T-helper 2 cell treated with Interferon-gamma antibody and Interleukin-4, amounts not matched to agents 100 ng/mL and 5 ng/mL, for 36 hours (primary cell): Measurements from ENCODE around the gene SCOC. TPM values are rescaled to one million over a fixed set of nuclear protein-coding genes. Genes with fewer than 3 reads are reported as not detected.

ENCODE experiments used
- intact Hi-C: fragments of 100-400 bp; cut with micrococcal nuclease; formaldehyde crosslinking; loops from one replicate; pipeline ENCODE4 v1.15.1; 2023
- total RNA-seq: library from RNA; stranded (reverse); gene quantifications from 2 replicates; pipeline ENCODE4 v1.2.3, GENCODE V29; 2022

Gene SCOC
- 21.5 and 23.0 TPM in 2 replicates for total RNA-seq

GRCh38 chr4:140373328-140374129, at the start of gene SCOC:
TSS of gene SCOC (plus strand) at chr4:140373646. CDS start at chr4:140379171, 5,525 bp downstream.
- intact Hi-C loops = loop anchor here (1.0 to 10.0 kb wide), 9 partner anchors 54 to 1291 kb away; partner anchors contain the start of genes CLGN, ELMOD2, RAB33B and SETD7

GRCh38 chr4:140326395-140326993, 47.0 kb upstream of the SCOC start:
- intact Hi-C loops = loop anchor here (2.0 kb wide), 1 partner anchor 314 kb away; no protein-coding TSS in a partner anchor

DNA sequence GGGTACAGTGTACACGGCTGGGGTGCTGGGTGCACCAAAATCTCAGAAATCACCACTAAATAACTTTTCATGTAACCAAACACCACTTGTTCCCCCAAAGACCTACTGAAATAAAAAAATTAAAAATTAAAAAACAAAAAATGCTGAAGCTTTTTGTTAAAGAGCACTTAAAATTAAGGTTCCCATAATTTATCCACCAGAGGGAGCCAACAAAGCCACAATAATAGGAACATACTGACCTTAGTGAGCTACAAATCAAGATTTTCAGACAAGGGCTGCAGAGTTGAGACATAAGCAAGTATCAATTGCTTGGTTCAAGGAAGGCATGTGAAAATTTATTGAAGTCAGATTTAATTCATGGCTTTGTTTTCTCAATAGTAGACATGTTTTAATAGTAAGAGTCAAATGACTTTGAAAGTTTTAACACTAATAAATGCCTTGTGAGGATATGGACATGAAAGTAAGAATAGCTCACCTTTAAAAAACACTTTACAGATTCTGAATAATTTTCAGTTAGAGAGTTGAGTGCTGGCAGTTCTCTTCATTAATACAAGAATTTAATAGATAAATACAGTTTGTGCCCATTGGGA, 43.0 kb upstream of the SCOC start:
- intact Hi-C loops = no loop called here

- intact Hi-C loops = no loop called here
These were observed 42.2 kb upstream of the SCOC start for GRCh38 chr4:140331245-140331644.

- intact Hi-C loops = no loop called here
These were observed 41.6 kb upstream of the SCOC start for GRCh38 chr4:140331876-140332275.

GRCh38 chr4:140332734-140333133, 40.7 kb upstream of the SCOC start:
- intact Hi-C loops = no loop called here

DNA sequence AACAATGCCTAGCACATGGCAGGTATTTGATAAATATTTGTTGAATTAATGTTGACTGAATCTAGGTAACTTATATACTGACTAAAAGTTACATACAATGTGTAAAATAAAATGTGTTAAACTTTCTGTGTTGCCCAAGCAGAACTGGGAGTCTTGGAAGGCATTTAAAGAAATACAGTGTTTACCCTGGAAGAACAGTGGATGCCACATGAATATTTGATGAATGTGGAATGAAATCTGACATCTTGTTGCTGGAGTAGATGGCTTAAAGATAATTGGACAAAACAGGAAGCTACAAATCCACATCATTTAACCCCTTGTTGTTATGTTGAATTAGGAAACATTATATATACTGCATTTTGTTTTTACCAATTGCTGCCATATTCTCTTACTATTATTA, 39.9 kb upstream of the SCOC start:
- intact Hi-C loops = no loop called here

GRCh38 chr4:140335076-140335475, 38.4 kb upstream of the SCOC start:
- intact Hi-C loops = no loop called here

DNA sequence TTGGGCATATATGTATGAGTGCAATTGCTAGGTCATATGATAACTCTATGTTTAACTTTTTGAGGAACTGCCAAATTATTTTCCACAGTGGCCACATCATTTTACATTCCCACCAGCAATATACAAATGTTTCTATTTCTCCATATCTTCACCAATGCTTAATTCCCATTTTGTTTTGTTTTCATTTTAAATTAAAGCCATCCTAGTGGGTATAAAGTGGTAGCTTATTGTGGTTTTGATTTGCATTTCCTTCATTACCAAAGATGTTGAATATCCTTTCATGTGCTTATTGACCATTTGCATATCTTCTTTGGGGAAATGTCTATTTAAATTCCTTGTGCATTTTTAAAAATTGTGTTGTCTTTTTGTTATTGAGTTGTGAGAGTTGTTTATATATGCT, 36.7 kb upstream of the SCOC start:
- intact Hi-C loops = no loop called here

DNA sequence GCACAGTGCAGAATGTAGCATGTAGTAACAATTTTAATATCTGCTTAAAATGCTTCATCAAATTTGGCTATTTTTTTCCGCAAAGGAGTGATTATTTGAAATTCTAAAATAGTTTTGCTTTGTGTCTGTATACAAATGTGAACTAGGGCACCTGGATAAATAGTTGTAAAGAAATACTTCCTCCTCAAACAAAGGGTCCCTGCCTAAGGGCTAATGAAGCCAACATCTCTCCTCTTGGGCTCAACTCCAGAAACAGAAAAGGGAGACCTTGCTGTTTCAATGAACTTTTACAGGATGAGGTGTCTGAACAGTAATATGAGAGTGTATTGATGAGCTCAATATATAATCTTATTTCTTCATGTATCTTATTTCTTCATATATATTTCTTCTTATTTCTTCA, 30.8 kb upstream of the SCOC start:
- intact Hi-C loops = no loop called here

- intact Hi-C loops = no loop called here
These were observed 30.1 kb upstream of the SCOC start for GRCh38 chr4:140343303-140343702.

- intact Hi-C loops = no loop called here
These were observed 29.3 kb upstream of the SCOC start for GRCh38 chr4:140344101-140344500.

- intact Hi-C loops = no loop called here
These were observed 28.8 kb upstream of the SCOC start for GRCh38 chr4:140344621-140345020.

DNA sequence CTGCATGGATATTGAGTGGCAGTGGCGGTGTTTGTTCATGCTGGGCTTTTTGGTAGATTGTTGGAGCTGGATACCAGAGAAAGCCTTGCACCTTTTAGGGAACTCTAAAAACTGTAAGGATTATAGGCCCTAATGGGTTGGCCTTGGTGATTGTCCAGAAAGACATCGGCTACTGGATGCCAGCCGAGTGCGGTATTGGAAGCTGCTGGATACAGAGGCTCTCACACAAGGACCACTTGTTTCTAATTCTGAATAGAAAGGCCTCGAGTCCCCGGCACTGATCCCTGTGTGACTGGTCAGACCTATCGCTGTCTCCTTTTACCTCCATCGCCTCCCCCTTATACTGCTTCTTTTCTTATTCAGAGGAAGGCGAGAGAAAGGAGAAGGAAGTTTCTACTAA, 27.3 kb upstream of the SCOC start:
- intact Hi-C loops = no loop called here

DNA sequence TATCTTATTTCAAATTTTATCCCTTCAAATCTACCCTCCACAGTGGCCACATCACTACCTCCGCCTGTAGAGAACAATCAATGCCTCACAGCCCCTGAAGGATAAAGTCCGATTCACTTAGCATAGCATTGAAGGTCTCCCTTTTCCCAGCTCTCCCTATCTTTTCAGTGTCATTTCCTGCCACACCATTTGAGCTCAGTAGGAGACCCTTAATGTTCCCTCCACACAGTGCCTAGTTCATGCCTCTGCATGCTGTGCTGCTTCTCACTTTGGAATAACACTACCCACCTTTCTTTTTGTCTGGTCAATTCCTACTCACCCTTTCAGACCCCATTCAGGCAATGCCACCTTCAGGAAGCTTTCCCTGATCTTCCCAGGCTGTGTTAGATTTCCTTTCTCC, 23.6 kb upstream of the SCOC start:
- intact Hi-C loops = no loop called here

- intact Hi-C loops = no loop called here
These were observed 22.1 kb upstream of the SCOC start for GRCh38 chr4:140351093-140352075.

- intact Hi-C loops = no loop called here
These were observed 19.7 kb upstream of the SCOC start for GRCh38 chr4:140353786-140354185.

DNA sequence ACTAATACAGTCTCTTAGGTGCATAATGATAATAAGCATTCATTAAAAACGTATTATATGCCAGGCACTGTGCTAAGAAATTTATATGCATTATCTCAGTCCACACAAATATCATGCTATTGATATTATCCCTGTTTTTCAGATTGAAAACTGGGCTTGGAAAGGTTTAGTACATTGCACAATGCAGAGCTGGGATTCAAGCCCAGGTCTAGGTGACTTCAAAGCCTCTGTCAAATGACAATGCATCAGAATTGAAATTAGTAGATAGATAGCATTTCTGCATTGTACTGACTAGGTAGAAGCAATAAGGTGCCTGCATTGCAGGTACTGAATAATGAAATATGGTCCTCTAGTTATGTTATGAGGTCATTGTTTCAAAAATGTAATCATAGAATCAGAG, 18.2 kb upstream of the SCOC start:
- intact Hi-C loops = no loop called here

- intact Hi-C loops = no loop called here
These were observed 15.6 kb upstream of the SCOC start for GRCh38 chr4:140357868-140358267.

- intact Hi-C loops = no loop called here
These were observed 15.2 kb upstream of the SCOC start for GRCh38 chr4:140358281-140358680.
